ENCODE measurements around the gene CFAP410.

The CFAP410 gene

GRCh38 chr21:44297525-44298290 is 41.5 kb downstream of the CFAP410 start:
- TF ChIP-seq, protein P1, sequence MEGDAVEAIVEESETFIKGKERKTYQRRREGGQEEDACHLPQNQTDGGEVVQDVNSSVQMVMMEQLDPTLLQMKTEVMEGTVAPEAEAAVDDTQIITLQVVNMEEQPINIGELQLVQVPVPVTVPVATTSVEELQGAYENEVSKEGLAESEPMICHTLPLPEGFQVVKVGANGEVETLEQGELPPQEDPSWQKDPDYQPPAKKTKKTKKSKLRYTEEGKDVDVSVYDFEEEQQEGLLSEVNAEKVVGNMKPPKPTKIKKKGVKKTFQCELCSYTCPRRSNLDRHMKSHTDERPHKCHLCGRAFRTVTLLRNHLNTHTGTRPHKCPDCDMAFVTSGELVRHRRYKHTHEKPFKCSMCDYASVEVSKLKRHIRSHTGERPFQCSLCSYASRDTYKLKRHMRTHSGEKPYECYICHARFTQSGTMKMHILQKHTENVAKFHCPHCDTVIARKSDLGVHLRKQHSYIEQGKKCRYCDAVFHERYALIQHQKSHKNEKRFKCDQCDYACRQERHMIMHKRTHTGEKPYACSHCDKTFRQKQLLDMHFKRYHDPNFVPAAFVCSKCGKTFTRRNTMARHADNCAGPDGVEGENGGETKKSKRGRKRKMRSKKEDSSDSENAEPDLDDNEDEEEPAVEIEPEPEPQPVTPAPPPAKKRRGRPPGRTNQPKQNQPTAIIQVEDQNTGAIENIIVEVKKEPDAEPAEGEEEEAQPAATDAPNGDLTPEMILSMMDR (IDR thresholded peaks at IDR 0.05): peak; percentile 65

DNA sequence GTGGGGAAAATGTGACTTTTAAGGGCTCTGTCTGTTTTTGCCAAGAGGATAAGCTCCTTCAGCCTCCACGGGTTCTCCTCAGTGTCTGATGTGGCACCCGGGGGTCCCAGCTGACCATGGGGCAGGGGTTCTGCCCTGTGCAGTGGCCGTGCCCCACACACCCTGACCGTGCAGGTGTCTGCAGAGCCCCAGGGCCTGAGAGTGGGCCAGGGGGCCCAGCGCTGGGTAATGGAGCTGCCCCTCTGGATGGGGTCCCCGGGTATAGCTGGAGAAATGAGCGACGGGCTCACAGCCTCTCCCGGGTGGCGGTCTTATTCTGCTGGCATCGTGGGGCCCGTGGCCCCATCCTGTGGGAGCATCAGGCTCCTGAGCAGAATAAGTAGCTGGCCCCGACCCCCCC is 42.3 kb downstream of the CFAP410 start:
- TF ChIP-seq, protein P1 (IDR thresholded peaks at IDR 0.05): no peak

- TF ChIP-seq, protein P1 (IDR thresholded peaks at IDR 0.05): no peak
Observed at GRCh38 chr21:44296103-44296519, 43.1 kb downstream of the CFAP410 start.

GRCh38 chr21:44295646-44296045 is 43.5 kb downstream of the CFAP410 start:
- TF ChIP-seq, protein P1 (IDR thresholded peaks at IDR 0.05): no peak

DNA sequence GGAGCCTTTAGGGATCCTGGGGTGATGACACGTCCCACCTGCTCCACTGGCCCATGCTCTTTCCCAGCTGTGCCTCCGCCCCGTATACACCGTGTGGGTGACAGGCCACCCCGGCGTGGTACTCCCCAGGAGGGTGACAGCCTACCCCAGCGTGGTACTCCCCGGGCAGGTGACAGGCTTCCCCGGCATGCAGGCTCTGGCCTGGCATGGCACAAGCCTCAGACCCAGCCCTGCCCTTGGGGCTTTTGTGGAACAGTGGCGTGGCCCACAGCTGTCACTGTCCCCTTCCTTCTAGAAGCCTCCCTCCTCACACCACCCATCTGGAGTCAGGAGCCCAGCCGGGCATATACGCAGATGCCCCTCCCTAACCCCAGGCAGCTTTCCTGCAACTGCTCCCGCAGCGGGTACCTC is 44.0 kb downstream of the CFAP410 start:
- TF ChIP-seq, protein P1 (IDR thresholded peaks at IDR 0.05): no peak

DNA sequence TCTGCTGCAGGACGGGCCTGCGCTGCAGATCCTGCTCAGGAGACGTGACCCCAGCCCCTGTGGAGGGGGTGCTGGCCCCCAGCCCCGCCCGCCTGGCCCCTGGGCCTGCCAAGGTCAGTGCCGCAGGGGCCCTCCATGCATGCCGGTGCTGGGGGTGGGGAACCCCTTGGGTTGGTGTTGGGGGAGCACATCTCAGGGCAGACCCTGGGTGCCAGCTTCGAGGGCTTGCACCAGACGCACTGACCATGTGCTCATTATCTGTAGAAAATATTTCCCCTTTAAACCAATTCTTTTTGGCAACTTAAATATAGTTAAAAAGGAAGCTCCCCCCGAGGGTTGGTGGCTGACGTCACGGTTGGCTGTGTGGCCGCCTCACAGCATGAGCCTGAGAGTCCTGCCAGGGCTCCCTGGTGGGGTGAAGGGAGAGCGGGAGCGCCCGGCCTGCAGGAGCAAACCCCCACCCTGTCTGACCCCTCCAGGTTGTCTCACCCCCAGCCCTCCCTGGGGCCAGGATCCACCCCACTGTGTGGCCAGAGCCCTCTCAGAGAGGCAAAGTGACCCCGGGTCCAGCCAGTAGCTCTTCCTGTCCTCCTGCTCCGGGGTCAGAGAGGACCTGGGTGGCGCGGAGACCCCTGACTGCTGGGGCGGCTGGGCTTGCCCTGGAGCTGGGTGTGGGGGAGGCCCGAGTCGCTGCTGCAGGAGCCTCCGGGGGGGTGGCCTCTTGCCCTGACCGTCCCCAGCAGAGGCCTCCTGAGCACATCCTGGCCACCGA is 44.6 kb downstream of the CFAP410 start:
- TF ChIP-seq, protein P1 (IDR thresholded peaks at IDR 0.05): no peak

GRCh38 chr21:44293551-44294231 is 45.5 kb downstream of the CFAP410 start:
- TF ChIP-seq, protein P1 (IDR thresholded peaks at IDR 0.05): no peak

Measured in LNCAP (cell line).